SKM-1 treated with dmso at 0.1 percent for 144 hours (cell line): Measurements from ENCODE around the gene MEGF11.
"Not testable (repeated sequence)": the region's sequence is repeated elsewhere in the genome, so short reads cannot be mapped to it uniquely, and the experiment has no call there.

Source experiments
- DNase-seq: peaks from one replicate; lab custom pipeline; 2025; ENCODE audit not compliant: unreplicated experiment; lab: John Stamatoyannopoulos, UW

Gene MEGF11

GRCh38 chr15:65908876-65909275, 344.7 kb downstream of the MEGF11 start:
- no peak for DNase-seq

- no peak for DNase-seq
Observed at GRCh38 chr15:65907661-65908060, 345.9 kb downstream of the MEGF11 start.

GRCh38 chr15:65906396-65906795, 347.2 kb downstream of the MEGF11 start:
- DNase-seq = no peak

- DNase-seq = no peak
Observed at GRCh38 chr15:65904301-65904700, 349.2 kb downstream of the MEGF11 start.

DNA sequence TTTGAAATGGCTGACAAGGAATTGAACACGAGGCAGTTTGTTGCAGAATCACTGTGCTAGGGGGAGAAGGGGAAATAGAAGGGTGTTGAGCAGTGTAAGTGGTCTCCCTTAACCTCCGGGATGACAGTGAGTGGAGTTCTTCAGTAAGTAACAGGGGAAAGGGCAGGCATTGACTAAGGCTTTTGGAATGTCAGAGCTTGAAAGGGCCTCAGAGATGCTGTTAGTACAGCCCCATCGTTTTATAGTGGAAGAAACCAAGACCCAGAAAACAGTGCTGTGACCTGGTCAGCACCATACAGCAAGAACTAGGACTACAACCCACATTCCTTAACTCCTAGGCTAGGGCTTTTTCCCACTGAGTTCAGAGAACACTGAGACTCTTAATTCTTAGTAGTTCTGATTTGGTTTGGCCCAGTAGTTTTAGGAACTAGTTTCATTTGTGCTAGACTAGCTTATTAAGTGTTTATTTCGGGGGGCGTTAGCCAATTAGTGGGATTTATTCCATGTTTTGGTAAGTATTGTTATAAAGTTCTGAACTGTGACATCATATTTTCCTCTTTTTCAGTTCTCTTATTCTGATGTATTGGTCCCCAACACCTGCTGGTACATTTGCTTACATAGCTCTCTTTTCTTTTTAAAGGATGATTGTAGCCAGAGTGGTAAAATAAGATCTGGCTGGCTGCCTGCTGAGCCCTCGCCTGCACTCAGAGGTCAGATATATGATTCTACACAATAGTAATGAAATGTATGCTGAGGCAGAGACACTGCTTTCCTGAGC, 350.1 kb downstream of the MEGF11 start:
- no peak for DNase-seq

GRCh38 chr15:65902373-65902772, 351.2 kb downstream of the MEGF11 start:
- DNase-seq = peak; percentile 99

DNA sequence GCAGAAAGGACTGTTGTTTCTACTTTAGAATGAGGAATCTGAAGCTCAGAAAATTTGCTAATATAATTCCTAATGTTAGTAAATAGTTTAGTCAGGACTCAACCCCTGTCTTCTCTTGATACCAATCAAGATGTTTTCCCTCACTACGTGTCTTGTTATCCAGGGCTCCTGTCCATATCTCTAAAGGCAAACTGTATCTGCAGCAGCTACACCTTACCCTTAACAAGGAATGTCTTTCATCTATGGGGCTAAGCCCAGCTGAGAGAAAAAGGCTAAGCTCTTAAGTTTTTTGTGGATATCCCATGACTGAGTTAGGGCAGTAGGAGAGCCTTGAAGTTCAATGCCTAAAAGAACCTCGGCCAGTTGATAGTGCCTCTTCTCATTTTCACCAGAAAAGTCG, 351.7 kb downstream of the MEGF11 start:
- no peak for DNase-seq

GRCh38 chr15:65901336-65901735, 352.2 kb downstream of the MEGF11 start:
- DNase-seq = no peak

GRCh38 chr15:65900488-65900887, 353.1 kb downstream of the MEGF11 start:
- DNase-seq = peak; percentile 13

- no peak for DNase-seq
Observed at GRCh38 chr15:65896236-65896635, 357.3 kb downstream of the MEGF11 start.

DNA sequence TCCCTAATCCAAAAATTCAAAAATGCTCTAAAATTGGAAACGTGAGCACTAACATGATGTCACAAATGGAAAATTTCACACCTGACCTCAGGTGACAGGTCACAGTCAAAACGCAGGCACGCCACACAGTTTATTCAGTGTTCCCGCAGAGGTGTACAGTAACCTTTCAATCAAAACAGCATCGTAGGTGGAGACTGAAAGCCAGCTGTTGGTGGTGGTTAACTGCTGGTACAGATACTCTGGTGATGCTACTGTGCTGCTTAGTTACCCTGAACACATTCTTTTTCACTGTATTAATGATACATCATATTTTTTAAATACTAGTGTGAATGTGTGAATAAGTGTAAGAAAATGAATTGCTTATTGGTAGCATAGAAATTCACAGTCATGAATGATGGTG, 360.5 kb downstream of the MEGF11 start:
- DNase-seq = no peak

- no peak for DNase-seq
Observed at GRCh38 chr15:65888981-65889380, 364.6 kb downstream of the MEGF11 start.

DNA sequence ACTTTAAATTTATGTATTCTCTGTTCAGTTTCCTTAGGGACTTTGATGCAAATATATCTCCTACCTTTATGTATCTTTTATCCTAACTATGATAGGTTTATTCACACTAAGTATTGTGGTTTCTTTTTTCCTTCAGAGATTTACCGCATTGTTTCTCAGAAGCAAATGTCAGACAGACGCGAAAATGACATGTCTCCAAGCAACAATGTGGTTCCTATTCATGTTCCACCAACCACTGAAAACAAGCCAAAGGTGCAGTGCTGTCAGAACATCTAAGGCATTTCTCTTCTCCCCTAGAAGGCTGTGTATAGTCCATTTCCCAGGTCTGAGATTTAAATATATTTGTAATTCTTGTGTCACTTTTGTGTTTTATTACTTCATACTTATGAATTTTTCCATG, 366.0 kb downstream of the MEGF11 start:
- no peak for DNase-seq

DNA sequence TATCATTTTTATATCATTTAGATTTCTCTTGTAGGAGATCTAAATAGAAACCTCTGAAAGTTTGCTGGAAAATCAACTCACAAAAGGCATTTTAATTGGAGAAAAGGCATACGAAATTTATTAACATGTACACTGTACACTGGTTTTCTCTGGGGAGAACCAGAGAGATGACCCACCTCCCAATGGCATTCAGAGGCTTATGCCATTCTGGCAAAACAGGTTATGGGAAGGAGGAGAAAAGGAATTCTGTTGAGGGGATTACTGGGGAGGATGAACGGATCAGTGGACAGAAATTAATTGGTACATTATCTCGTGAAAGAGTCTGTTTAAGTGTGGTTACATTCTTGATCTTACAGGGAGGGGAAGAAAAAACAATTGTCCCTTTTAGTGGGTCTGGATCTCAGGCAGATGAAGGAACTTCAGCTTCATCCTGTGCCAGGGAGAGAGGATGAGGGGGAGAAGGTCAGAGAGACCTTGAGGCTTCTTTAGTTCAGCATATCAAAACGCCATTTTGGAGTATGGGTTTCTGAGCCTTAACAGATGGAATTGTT, 367.8 kb downstream of the MEGF11 start:
- no peak for DNase-seq

- DNase-seq = no peak
Observed at GRCh38 chr15:65884511-65884910, 369.0 kb downstream of the MEGF11 start.

GRCh38 chr15:65883571-65883970, 370.0 kb downstream of the MEGF11 start:
- no peak for DNase-seq

DNA sequence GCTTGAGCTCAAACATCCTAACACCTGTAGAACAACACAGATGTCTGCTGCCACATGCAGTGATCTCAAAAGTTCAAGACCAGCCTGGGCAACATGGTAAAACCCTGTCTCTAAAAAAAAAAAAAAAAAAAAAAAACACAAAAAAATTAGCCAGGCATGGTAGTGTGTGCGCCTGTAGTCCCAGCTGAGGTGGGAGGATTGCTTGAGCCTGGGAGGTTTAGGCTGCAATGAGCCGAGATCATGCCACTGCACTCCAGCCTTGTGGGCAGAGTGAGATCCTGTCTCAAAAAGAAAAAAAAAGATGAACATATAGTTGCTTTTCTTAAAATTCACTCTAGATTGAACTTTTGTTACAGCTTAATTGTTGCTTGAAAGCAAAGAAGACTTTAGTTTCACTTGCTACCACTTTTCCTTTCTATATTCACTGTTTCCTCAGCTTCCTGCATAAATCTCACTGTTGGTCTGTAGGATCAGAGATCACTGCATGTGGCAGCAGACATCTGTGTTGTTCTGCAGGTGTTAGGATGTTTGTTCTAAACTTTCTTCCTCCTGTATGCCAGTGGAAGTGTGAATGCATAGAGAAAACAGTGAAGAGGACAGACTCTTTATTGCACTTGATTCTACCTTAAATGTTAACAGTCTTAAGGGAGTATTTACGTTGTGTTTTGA, 371.6 kb downstream of the MEGF11 start:
- DNase-seq = no peak

- DNase-seq = no peak
Observed at GRCh38 chr15:65877749-65878148, 375.8 kb downstream of the MEGF11 start.

DNA sequence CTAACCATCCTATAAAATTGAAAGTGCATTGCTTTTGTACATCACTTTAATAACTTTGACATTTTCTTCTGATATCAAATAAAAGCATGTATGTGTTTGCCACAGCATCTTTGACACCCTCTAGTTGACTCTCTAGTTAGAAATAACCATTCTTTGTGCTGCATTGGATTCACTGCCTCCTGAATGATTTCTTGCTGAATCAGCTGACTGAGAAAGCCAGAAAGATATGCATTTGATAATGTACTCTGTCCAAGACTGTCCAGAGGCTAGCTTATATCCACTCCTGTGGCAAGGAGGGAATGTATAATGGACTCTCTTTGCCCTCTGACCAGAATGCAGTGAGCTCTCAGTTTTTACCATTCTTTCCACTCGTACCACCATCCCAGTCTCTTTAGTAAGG, 378.1 kb downstream of the MEGF11 start:
- no peak for DNase-seq

GRCh38 chr15:65873256-65873655, 380.3 kb downstream of the MEGF11 start:
- no peak for DNase-seq

DNA sequence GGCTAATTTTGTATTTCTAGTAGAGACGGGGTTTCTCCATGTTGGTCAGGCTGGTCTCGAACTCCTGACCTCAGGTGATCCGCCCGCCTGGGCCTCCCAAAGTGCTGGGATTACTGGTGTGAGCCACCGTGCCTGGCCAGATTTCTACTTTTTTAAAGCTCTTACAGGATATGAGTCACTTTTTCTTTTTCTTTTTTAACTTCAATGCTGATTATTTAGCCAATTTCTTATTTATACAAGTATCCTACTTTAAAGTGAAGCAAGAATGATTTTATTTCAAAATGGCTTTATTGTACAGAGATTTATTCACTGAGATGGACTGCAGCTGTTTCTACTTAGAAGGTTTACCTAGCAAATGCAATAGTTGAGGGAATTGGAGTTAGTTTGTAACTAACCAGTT, 381.0 kb downstream of the MEGF11 start:
- not testable (repeated sequence) for DNase-seq

DNA sequence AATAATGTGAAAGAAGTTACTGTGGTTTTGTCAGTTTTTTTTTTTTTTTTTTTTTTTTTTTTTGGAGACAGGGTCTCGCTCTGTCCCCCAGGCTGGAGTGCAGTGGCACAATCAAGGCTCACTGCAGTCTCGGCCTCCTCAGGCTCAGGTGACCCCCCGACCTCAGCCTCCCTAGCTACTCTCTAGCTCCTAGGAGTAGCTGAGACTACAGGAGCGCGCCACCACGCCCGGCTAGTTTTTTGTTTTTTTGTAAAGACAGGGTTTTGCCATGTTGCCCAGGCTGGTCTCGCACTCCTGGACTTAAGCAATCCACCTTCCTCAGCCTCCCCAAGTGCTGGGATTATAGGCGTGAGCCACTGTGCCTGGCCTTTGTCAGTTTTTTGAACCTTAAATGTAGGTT, 381.7 kb downstream of the MEGF11 start:
- not testable (repeated sequence) for DNase-seq
